ENCODE results near the gene SPATA31D3.

Gene SPATA31D3

DNA sequence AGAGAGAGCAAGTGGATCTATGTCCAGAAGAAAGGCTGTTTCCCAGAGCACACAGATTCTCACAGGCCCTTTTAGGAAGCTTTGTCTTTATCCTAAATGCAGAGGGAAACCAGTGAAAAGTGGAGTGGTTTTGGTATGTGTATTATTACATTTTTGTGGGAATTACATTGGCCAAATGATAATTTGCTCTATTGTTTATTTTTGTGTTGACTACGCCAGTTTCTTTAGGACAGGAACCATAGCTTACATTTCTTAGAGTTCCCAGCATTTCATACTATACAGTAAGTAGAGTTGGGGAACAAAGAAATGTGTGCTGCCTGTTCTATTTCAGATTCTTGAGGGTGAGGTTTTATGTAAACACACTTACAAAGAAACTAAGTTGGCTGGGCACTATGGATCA lies 44.4 kb upstream of the SPATA31D3 start:
- Histone ChIP-seq H4K12ac (ENCODE audit: low read depth, low read length) (no peak overlapping the region), H3K23ac (ENCODE audit: low read length) (no peak overlapping the region), H3K36me3 (ENCODE audit: control insufficient read depth in 1 of 2, insufficient read depth in 2 of 2, low read length in 2 of 2) (no peaks in the 10 kb centered on the region), H2AK5ac (ENCODE audit: low read length) (no peak overlapping the region), H3K18ac (ENCODE audit: low read length) (no peak overlapping the region), H3K79me1 (ENCODE audit: low read length) (no peaks in the 10 kb centered on the region), H3K14ac (ENCODE audit: low read length) (no peak overlapping the region), H4K91ac (ENCODE audit: low read depth, low read length) (no peak overlapping the region), H3K4ac (ENCODE audit: low read depth, low read length) (no peak overlapping the region), H3K79me2 (ENCODE audit: control insufficient read depth, insufficient read depth, low read length, poor library complexity) (no peaks in the 10 kb centered on the region), H3K4me2 (ENCODE audit: low read length) (no peak overlapping the region), H3K9me3 (ENCODE audit: insufficient read depth, low read depth, low read length) (no peaks in the 10 kb centered on the region), H2BK5ac (ENCODE audit: low read depth, low read length, poor library complexity) (no peak overlapping the region), H3K27ac (ENCODE audit: low read depth, low read length) (no peak overlapping the region), H3K4me1 (ENCODE audit: control insufficient read depth in 1 of 2, insufficient read depth in 2 of 2, low read length in 2 of 2) (no peaks in the 10 kb centered on the region), H2BK120ac (ENCODE audit: insufficient read depth, low read length, poor library complexity) (no peak overlapping the region), H4K8ac (ENCODE audit: low read depth, low read length) (no peak overlapping the region), H2AFZ (ENCODE audit: insufficient read depth, low read length, poor library complexity) (no peak overlapping the region), H3K27me3 (ENCODE audit: insufficient read depth, low read length) (no peaks in the 10 kb centered on the region), H2BK12ac (ENCODE audit: low read length) (no peak overlapping the region), H3K9ac (ENCODE audit: low read length) (no peak overlapping the region), H3K4me3 (ENCODE audit: low read depth, low read length) (no peak overlapping the region)
- no peak for DNase-seq
- WGBS (ENCODE audit: extremely low coverage, insufficient coverage, insufficient read length) = no CpG with 5 or more reads among the region's 1 CpG

- Histone ChIP-seq H2BK5ac (ENCODE audit: low read depth, low read length, poor library complexity) (no peak overlapping the region), H3K9ac (ENCODE audit: low read length) (no peak overlapping the region), H3K9me3 (ENCODE audit: insufficient read depth, low read depth, low read length) (no peaks in the 10 kb centered on the region), H2AK5ac (ENCODE audit: low read length) (no peak overlapping the region), H2AFZ (ENCODE audit: insufficient read depth, low read length, poor library complexity) (no peak overlapping the region), H3K4ac (ENCODE audit: low read depth, low read length) (no peak overlapping the region), H3K4me2 (ENCODE audit: low read length) (no peak overlapping the region), H3K36me3 (ENCODE audit: control insufficient read depth in 1 of 2, insufficient read depth in 2 of 2, low read length in 2 of 2) (no peaks in the 10 kb centered on the region), H2BK12ac (ENCODE audit: low read length) (no peak overlapping the region), H4K91ac (ENCODE audit: low read depth, low read length) (no peak overlapping the region), H4K12ac (ENCODE audit: low read depth, low read length) (no peak overlapping the region), H4K8ac (ENCODE audit: low read depth, low read length) (no peak overlapping the region), H3K79me2 (ENCODE audit: control insufficient read depth, insufficient read depth, low read length, poor library complexity) (no peaks in the 10 kb centered on the region), H3K18ac (ENCODE audit: low read length) (no peak overlapping the region), H3K79me1 (ENCODE audit: low read length) (no peaks in the 10 kb centered on the region), H3K14ac (ENCODE audit: low read length) (no peak overlapping the region), H3K23ac (ENCODE audit: low read length) (no peak overlapping the region), H3K27me3 (ENCODE audit: insufficient read depth, low read length) (no peaks in the 10 kb centered on the region), H3K4me1 (ENCODE audit: control insufficient read depth in 1 of 2, insufficient read depth in 2 of 2, low read length in 2 of 2) (no peaks in the 10 kb centered on the region), H3K27ac (ENCODE audit: low read depth, low read length) (no peak overlapping the region), H3K4me3 (ENCODE audit: low read depth, low read length) (no peak overlapping the region), H2BK120ac (ENCODE audit: insufficient read depth, low read length, poor library complexity) (no peak overlapping the region)
- WGBS (ENCODE audit: extremely low coverage, insufficient coverage, insufficient read length) = no CpG with 5 or more reads among the region's 2 CpGs
- no peak for DNase-seq
These were observed 41.1 kb upstream of the SPATA31D3 start for GRCh38 chr9:81902196-81902595.

GRCh38 chr9:81902626-81903025 lies 40.7 kb upstream of the SPATA31D3 start:
- Histone ChIP-seq H3K4ac (ENCODE audit: low read depth, low read length) (no peak overlapping the region), H4K12ac (ENCODE audit: low read depth, low read length) (no peak overlapping the region), H3K9ac (ENCODE audit: low read length) (no peak overlapping the region), H3K9me3 (ENCODE audit: insufficient read depth, low read depth, low read length) (no peaks in the 10 kb centered on the region), H2BK120ac (ENCODE audit: insufficient read depth, low read length, poor library complexity) (no peak overlapping the region), H2AK5ac (ENCODE audit: low read length) (no peak overlapping the region), H4K8ac (ENCODE audit: low read depth, low read length) (no peak overlapping the region), H3K14ac (ENCODE audit: low read length) (no peak overlapping the region), H3K18ac (ENCODE audit: low read length) (no peak overlapping the region), H2BK5ac (ENCODE audit: low read depth, low read length, poor library complexity) (no peak overlapping the region), H3K4me3 (ENCODE audit: low read depth, low read length) (no peak overlapping the region), H3K4me1 (ENCODE audit: control insufficient read depth in 1 of 2, insufficient read depth in 2 of 2, low read length in 2 of 2) (no peaks in the 10 kb centered on the region), H3K36me3 (ENCODE audit: control insufficient read depth in 1 of 2, insufficient read depth in 2 of 2, low read length in 2 of 2) (no peaks in the 10 kb centered on the region), H4K91ac (ENCODE audit: low read depth, low read length) (no peak overlapping the region), H3K27me3 (ENCODE audit: insufficient read depth, low read length) (no peaks in the 10 kb centered on the region), H2AFZ (ENCODE audit: insufficient read depth, low read length, poor library complexity) (no peak overlapping the region), H3K79me2 (ENCODE audit: control insufficient read depth, insufficient read depth, low read length, poor library complexity) (no peaks in the 10 kb centered on the region), H3K27ac (ENCODE audit: low read depth, low read length) (no peak overlapping the region), H3K23ac (ENCODE audit: low read length) (no peak overlapping the region), H2BK12ac (ENCODE audit: low read length) (no peak overlapping the region), H3K4me2 (ENCODE audit: low read length) (no peak overlapping the region), H3K79me1 (ENCODE audit: low read length) (no peaks in the 10 kb centered on the region)
- no peak for DNase-seq
- WGBS (ENCODE audit: extremely low coverage, insufficient coverage, insufficient read length) = no CpG with 5 or more reads among the region's 3 CpGs

GRCh38 chr9:81906671-81907070 lies 36.6 kb upstream of the SPATA31D3 start:
- no peak overlapping the region for H3K4me2 ChIP-seq (ENCODE audit: low read length)
- H3K18ac ChIP-seq (ENCODE audit: low read length) = no peak overlapping the region
- H2BK120ac ChIP-seq (ENCODE audit: insufficient read depth, low read length, poor library complexity) = no peak overlapping the region
- no CpG with 5 or more reads among the region's 3 CpGs for WGBS (ENCODE audit: extremely low coverage, insufficient coverage, insufficient read length)
- H3K9me3 ChIP-seq (ENCODE audit: insufficient read depth, low read depth, low read length) = no peaks in the 10 kb centered on the region
- no peak overlapping the region for H3K27ac ChIP-seq (ENCODE audit: low read depth, low read length)
- H2AFZ ChIP-seq (ENCODE audit: insufficient read depth, low read length, poor library complexity) = no peak overlapping the region
- no peaks in the 10 kb centered on the region for H3K36me3 ChIP-seq (ENCODE audit: control insufficient read depth in 1 of 2, insufficient read depth in 2 of 2, low read length in 2 of 2)
- H2BK5ac ChIP-seq (ENCODE audit: low read depth, low read length, poor library complexity) = no peak overlapping the region
- no peak overlapping the region for H4K8ac ChIP-seq (ENCODE audit: low read depth, low read length)
- H4K91ac ChIP-seq (ENCODE audit: low read depth, low read length) = no peak overlapping the region
- DNase-seq = no peak
- no peak overlapping the region for H3K14ac ChIP-seq (ENCODE audit: low read length)
- H2AK5ac ChIP-seq (ENCODE audit: low read length) = no peak overlapping the region
- H3K4me3 ChIP-seq (ENCODE audit: low read depth, low read length) = no peak overlapping the region
- no peak overlapping the region for H4K12ac ChIP-seq (ENCODE audit: low read depth, low read length)
- no peaks in the 10 kb centered on the region for H3K79me2 ChIP-seq (ENCODE audit: control insufficient read depth, insufficient read depth, low read length, poor library complexity)
- no peak overlapping the region for H3K23ac ChIP-seq (ENCODE audit: low read length)
- no peaks in the 10 kb centered on the region for H3K79me1 ChIP-seq (ENCODE audit: low read length)
- H2BK12ac ChIP-seq (ENCODE audit: low read length) = no peak overlapping the region
- no peak overlapping the region for H3K4ac ChIP-seq (ENCODE audit: low read depth, low read length)
- H3K4me1 ChIP-seq (ENCODE audit: control insufficient read depth in 1 of 2, insufficient read depth in 2 of 2, low read length in 2 of 2) = no peaks in the 10 kb centered on the region
- no peaks in the 10 kb centered on the region for H3K27me3 ChIP-seq (ENCODE audit: insufficient read depth, low read length)
- no peak overlapping the region for H3K9ac ChIP-seq (ENCODE audit: low read length)

All from trophoblast cell (in vitro differentiated cells and primary cell).